H9 (cell line): ENCODE data around the gene RARG. TPM values are rescaled to one million over a fixed set of nuclear protein-coding genes. Genes with fewer than 3 reads are reported as not detected.

Experiments
- DNase-seq: peaks from one replicate; pipeline ENCODE4 v3.0.0-alpha.2; 2017
- H2AFZ ChIP-seq: one replicate; pipeline ENCODE4 v1.6.1; 2013; ENCODE audit warnings: mild to moderate bottlenecking, low read length, control low read depth, moderate library complexity
- H2AK5ac ChIP-seq: 2 replicates; pipeline ENCODE4 v1.6.1; 2013; ENCODE audit warnings: low read length, control low read depth, mixed read lengths; ENCODE audit not compliant: insufficient read length
- H2BK120ac ChIP-seq: one replicate; pipeline ENCODE4 v1.6.1; 2013; ENCODE audit warnings: low read depth, mild to moderate bottlenecking, low read length, control low read depth, inconsistent platforms; ENCODE audit not compliant: poor library complexity, severe bottlenecking
- H2BK12ac ChIP-seq: 2 replicates; pipeline ENCODE4 v1.6.1; 2013; ENCODE audit warnings: low read length, control low read depth, mixed read lengths, low read depth; ENCODE audit not compliant: insufficient read length
- H2BK15ac ChIP-seq: 2 replicates; pipeline ENCODE4 v1.6.1; 2013; ENCODE audit warnings: low read depth, low read length, control low read depth
- H2BK20ac ChIP-seq: one replicate; pipeline ENCODE4 v1.6.1; 2013; ENCODE audit warnings: low read depth, mild to moderate bottlenecking, low read length, control low read depth, inconsistent platforms; ENCODE audit not compliant: poor library complexity, severe bottlenecking
- H2BK5ac ChIP-seq: 2 replicates; pipeline ENCODE4 v1.6.1; 2013; ENCODE audit warnings: low read length, control low read depth, mixed read lengths; ENCODE audit not compliant: insufficient read length
- H3K14ac ChIP-seq: 2 replicates; pipeline ENCODE4 v1.6.1; 2013; ENCODE audit warnings: low read length, control low read depth; ENCODE audit not compliant: insufficient read depth
- H3K18ac ChIP-seq: 2 replicates; pipeline ENCODE4 v1.6.1; 2013; ENCODE audit warnings: low read depth, mild to moderate bottlenecking, mixed read lengths, low read length, control low read depth; ENCODE audit not compliant: insufficient read length
- H3K23ac ChIP-seq: 2 replicates; pipeline ENCODE4 v1.6.1; 2013; ENCODE audit warnings: low read length, control low read depth, mixed read lengths, low read depth; ENCODE audit not compliant: insufficient read length
- H3K23me2 ChIP-seq: 2 replicates; pipeline ENCODE4 v1.6.1; 2013; ENCODE audit warnings: low read depth, mild to moderate bottlenecking, mixed read lengths, low read length, control low read depth; ENCODE audit not compliant: insufficient read length, poor library complexity, severe bottlenecking
- H3K27ac ChIP-seq: 2 replicates; pipeline ENCODE4 v1.5.1; 2013; ENCODE audit warnings: low read length, control low read depth, mixed read lengths, low read depth; ENCODE audit not compliant: insufficient read length
- H3K27me3 ChIP-seq: 2 replicates; pipeline ENCODE4 v1.6.1; 2013; ENCODE audit warnings: low read length, control low read depth, inconsistent platforms; ENCODE audit not compliant: insufficient read depth
- H3K4ac ChIP-seq: 2 replicates; pipeline ENCODE4 v1.6.1; 2013; ENCODE audit warnings: low read depth, mild to moderate bottlenecking, control low read depth, inconsistent platforms, low read length, moderate library complexity
- H3K4me1 ChIP-seq: 2 replicates; pipeline ENCODE4 v1.6.1; 2013; ENCODE audit warnings: low read length, control low read depth, inconsistent platforms; ENCODE audit not compliant: insufficient read depth
- H3K4me2 ChIP-seq: 2 replicates; pipeline ENCODE4 v1.6.1; 2013; ENCODE audit warnings: low read length, control low read depth, mixed read lengths; ENCODE audit not compliant: insufficient read length, insufficient read depth
- H3K56ac ChIP-seq: 2 replicates; pipeline ENCODE4 v1.6.1; 2013; ENCODE audit warnings: low read depth, mild to moderate bottlenecking, mixed read lengths, low read length, control low read depth; ENCODE audit not compliant: insufficient read length
- H3K79me1 ChIP-seq: 2 replicates; pipeline ENCODE4 v1.6.1; 2013; ENCODE audit warnings: low read depth, mild to moderate bottlenecking, moderate library complexity, low read length, control low read depth, inconsistent platforms; ENCODE audit not compliant: insufficient read depth, poor library complexity, severe bottlenecking
- H3K79me2 ChIP-seq: 2 replicates; pipeline ENCODE4 v1.6.1; 2013; ENCODE audit warnings: low read length, control low read depth, inconsistent platforms; ENCODE audit not compliant: insufficient read depth
- H3K9ac ChIP-seq: 2 replicates; pipeline ENCODE4 v1.6.1; 2013; ENCODE audit warnings: low read length, control low read depth, mixed read lengths; ENCODE audit not compliant: insufficient read length; ENCODE audit errors: extremely low read depth
- H3K9me3 ChIP-seq: one replicate; pipeline ENCODE4 v1.6.1; 2013; ENCODE audit warnings: low read depth, low read length, inconsistent platforms; ENCODE audit not compliant: control insufficient read depth
- H3T11ph ChIP-seq: one replicate; pipeline ENCODE4 v1.6.1; 2013; ENCODE audit warnings: mild to moderate bottlenecking, low read length, control low read depth, inconsistent platforms
- H4K20me1 ChIP-seq: one replicate; pipeline ENCODE4 v1.6.1; 2013; ENCODE audit not compliant: control insufficient read depth, insufficient read length, insufficient read depth
- H4K5ac ChIP-seq: 2 replicates; pipeline ENCODE4 v1.6.1; 2013; ENCODE audit warnings: low read depth, mild to moderate bottlenecking, mixed read lengths, low read length, control low read depth; ENCODE audit not compliant: insufficient read length
- H4K8ac ChIP-seq: replicated peaks from 2 replicates; pipeline ENCODE4 v1.6.1; 2013; ENCODE audit warnings: low read length, control low read depth, mixed read lengths, low read depth; ENCODE audit not compliant: insufficient read length
- H4K91ac ChIP-seq: 2 replicates; pipeline ENCODE4 v1.6.1; 2013; ENCODE audit warnings: low read depth, mild to moderate bottlenecking, moderate library complexity, mixed read lengths, low read length, control low read depth; ENCODE audit not compliant: insufficient read length
- H3K27ac Mint-ChIP-seq, 3 experiments: 2 replicates in 2 of 3; 3 replicates in 1 of 3; pipeline ENCODE4 v1.8.0; 2020 to 2021; ENCODE audit warnings: mixed read lengths in 3 of 3, mild to moderate bottlenecking in 1 of 3, moderate library complexity in 1 of 3
- H3K27me3 Mint-ChIP-seq: 2 replicates; pipeline ENCODE4 v1.8.0; 2021; ENCODE audit warnings: low read depth, mild to moderate bottlenecking, moderate library complexity, mixed read lengths
- H3K36me3 Mint-ChIP-seq, 3 experiments: 2 replicates in 2 of 3; 3 replicates in 1 of 3; pipeline ENCODE4 v1.8.0; 2020 to 2021; ENCODE audit warnings: low read depth in 3 of 3, mixed read lengths in 3 of 3; ENCODE audit not compliant: insufficient read depth in 1 of 3
- H3K4me1 Mint-ChIP-seq, 2 experiments: 2 replicates each; pipeline ENCODE4 v1.8.0; 2020; ENCODE audit warnings: mixed read lengths in 2 of 2
- H3K4me3 Mint-ChIP-seq, 2 experiments: 2 replicates in 1 of 2; 3 replicates in 1 of 2; pipeline ENCODE4 v1.8.0; 2020 to 2021; ENCODE audit warnings: mild to moderate bottlenecking in 2 of 2, mixed read lengths in 2 of 2, moderate library complexity in 1 of 2
- H3K9me3 Mint-ChIP-seq, 2 experiments: 2 replicates in 1 of 2; 3 replicates in 1 of 2; pipeline ENCODE4 v1.8.0; 2020; ENCODE audit warnings: mild to moderate bottlenecking in 2 of 2, mixed read lengths in 2 of 2, moderate library complexity in 1 of 2
- CTCF ChIP-seq: fragments of 200-600 bp; sonication (generic); conservative IDR thresholded peaks from 3 replicates; pipeline ENCODE4 v1.8.0; 2021; ENCODE audit warnings: antibody characterized with exemption, mild to moderate bottlenecking
- WGBS: extraction: QIAGEN DNeasy Blood & Tissue Kit; methylation state at CpG from one replicate; pipeline ENCODE4 v1.1.7; 2013; ENCODE audit warnings: missing lambda C conversion rate, low lambda C conversion rate, mixed read lengths; ENCODE audit not compliant: insufficient read length; ENCODE audit errors: extremely low coverage; 5-methylcytosine and 5-hydroxymethylcytosine counted together
- total RNA-seq: library from RNA; stranded (reverse); gene quantifications from 2 replicates; pipeline ENCODE4 v1.2.1, GENCODE V29; 2021

Gene RARG
- total RNA-seq, 1 experiment from 2014 or later = 43.7 TPM

- WGBS = no CpG with 5 or more reads among the region's 6 CpGs
- Histone ChIP-seq H4K20me1 (peaks cover 2% of the 10 kb centered on the region), H4K91ac (no peak overlapping the region), H3K27me3 (no peaks in the 10 kb centered on the region), H3K18ac (no peak overlapping the region), H3K23me2 (peaks cover 10% of the 10 kb centered on the region), H3T11ph (no peak overlapping the region), H3K9ac (no peak overlapping the region), H3K4me1 (0 out of 2 replicates have a peak, but pooled peaks cover 3% of the 10 kb centered on the region), H3K4me2 (no peak overlapping the region), H2BK15ac (no peak overlapping the region), H3K9me3 (no peaks in the 10 kb centered on the region), H2AFZ (no peak overlapping the region), H2BK20ac (no peak overlapping the region), H3K4ac (no peak overlapping the region), H4K5ac (no peak overlapping the region), H2AK5ac (no peak overlapping the region), H3K27ac (no peak overlapping the region), H3K79me1 (no peaks in the 10 kb centered on the region), H2BK120ac (no peak overlapping the region), H3K14ac (no peak overlapping the region), H2BK5ac (no peak overlapping the region), H3K79me2 (no peaks in the 10 kb centered on the region), H3K23ac (no peak overlapping the region), H3K56ac (no peak overlapping the region), H4K8ac (no peak overlapping the region), H2BK12ac (no peak overlapping the region)
- no peak for DNase-seq
- Mint-ChIP-seq H3K27ac (no peak overlapping the region), H3K27me3 (peaks cover 17% of the 10 kb centered on the region), H3K4me1 (peaks cover 18 to 19% of the 10 kb centered on the region in 2 experiments), H3K9me3 (no peaks in the 10 kb centered on the region), H3K36me3 (peaks cover 41 to 67% (median 57%) of the 10 kb centered on the region in 3 experiments; a peak in 6 of 7 replicates), H3K4me3 (no peak overlapping the region)
- no peak for TF ChIP-seq CTCF
Measured at GRCh38 chr12:53184828-53185227, 47.2 kb downstream of the RARG start.
